Activated CD4-positive, alpha-beta T cell treated with anti-CD3 and anti-CD28 coated beads for 24 hours (primary cell): ENCODE measurements around the gene ATL1.

ENCODE experiments used
- DNase-seq, 2 donors: peaks; one replicate each; pipeline ENCODE4 v3.0.0-alpha.2; 2020; ENCODE audit warnings: low read depth in 2 of 2

ATL1 gene

GRCh38 chr14:50559990-50560930 is at the start of gene ATL1:
ATL1 (plus strand) TSS chr14:50560145; CDS start chr14:50560266, 121 bp downstream.
- DNase-seq, result peak in 1 of 2 donors; percentile 19

GRCh38 chr14:50510157-50510556 is 49.8 kb upstream of the ATL1 start:
- no peak for DNase-seq

GRCh38 chr14:50512463-50512862 is 47.5 kb upstream of the ATL1 start:
- no peak for DNase-seq

- no peak for DNase-seq
Measured at GRCh38 chr14:50516091-50516490, 43.9 kb upstream of the ATL1 start.

GRCh38 chr14:50520947-50521815 is 38.8 kb upstream of the ATL1 start:
- DNase-seq, result peak; percentile 41 to 48

- no peak for DNase-seq
Measured at GRCh38 chr14:50521912-50522341, 38.0 kb upstream of the ATL1 start.

GRCh38 chr14:50523271-50524041 is 36.5 kb upstream of the ATL1 start:
- DNase-seq, result no peak

- no peak for DNase-seq
Measured at GRCh38 chr14:50524060-50524459, 35.9 kb upstream of the ATL1 start.

GRCh38 chr14:50524731-50525515 is 35.0 kb upstream of the ATL1 start:
- DNase-seq, result no peak

GRCh38 chr14:50528000-50528399 is 31.9 kb upstream of the ATL1 start:
- no peak for DNase-seq

GRCh38 chr14:50529288-50530179 is 30.4 kb upstream of the ATL1 start:
- DNase-seq, result no peak

- DNase-seq, result no peak
Measured at GRCh38 chr14:50530358-50530757, 29.6 kb upstream of the ATL1 start.

GRCh38 chr14:50530794-50531365 is 29.1 kb upstream of the ATL1 start:
- no peak for DNase-seq

- DNase-seq, result peak in 1 of 2 donors; percentile 13
Measured at GRCh38 chr14:50531595-50532501, 28.1 kb upstream of the ATL1 start.

GRCh38 chr14:50532502-50533240 is 27.3 kb upstream of the ATL1 start, which contains the start of gene MAP4K5:
MAP4K5 (minus strand) TSS chr14:50532569; CDS start chr14:50532049, 520 bp downstream.
- peak; percentile 80 to 82 for DNase-seq

GRCh38 chr14:50533241-50533705 is 26.7 kb upstream of the ATL1 start:
- DNase-seq, result no peak

GRCh38 chr14:50533806-50534205 is 26.1 kb upstream of the ATL1 start:
- no peak for DNase-seq
